DND-41 (cell line): ENCODE results near the gene NKAIN2.

Experiments used
- EZH2 ChIP-seq: IDR thresholded peaks from 3 replicates; pipeline ENCODE4 v1.6.1; 2012; ENCODE audit warnings: borderline replicate concordance, low read depth, mild to moderate bottlenecking, moderate library complexity, low read length, inconsistent platforms; ENCODE audit not compliant: severe bottlenecking
- TF ChIP-seq, protein P1 (sequence below): IDR thresholded peaks from 2 replicates; pipeline ENCODE4 v1.5.1; 2012; ENCODE audit warnings: borderline replicate concordance, low read length, moderate library complexity, mild to moderate bottlenecking; ENCODE audit not compliant: poor library complexity, severe bottlenecking; ENCODE audit errors: extremely low read depth

DNA sequence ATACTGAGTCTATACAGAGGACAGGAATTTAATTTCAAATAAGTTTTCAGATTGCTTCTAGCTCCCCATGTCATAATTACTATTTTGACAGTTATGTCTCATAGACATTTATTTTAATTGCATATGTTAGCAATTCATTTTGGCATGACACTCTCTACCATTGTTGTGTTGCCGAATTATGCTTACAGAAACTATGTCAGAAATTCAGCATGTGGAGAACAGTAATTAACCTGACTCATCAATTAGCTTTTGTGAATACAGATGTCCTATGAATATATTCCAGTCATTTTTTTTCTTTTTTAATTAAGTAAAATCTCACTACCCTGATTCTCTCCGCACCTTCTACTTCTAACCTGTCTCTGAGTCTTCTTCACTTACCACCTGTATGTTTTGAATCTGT lies 105.1 kb downstream of the NKAIN2 start:
- no peak for TF ChIP-seq EZH2
- TF ChIP-seq, protein P1, sequence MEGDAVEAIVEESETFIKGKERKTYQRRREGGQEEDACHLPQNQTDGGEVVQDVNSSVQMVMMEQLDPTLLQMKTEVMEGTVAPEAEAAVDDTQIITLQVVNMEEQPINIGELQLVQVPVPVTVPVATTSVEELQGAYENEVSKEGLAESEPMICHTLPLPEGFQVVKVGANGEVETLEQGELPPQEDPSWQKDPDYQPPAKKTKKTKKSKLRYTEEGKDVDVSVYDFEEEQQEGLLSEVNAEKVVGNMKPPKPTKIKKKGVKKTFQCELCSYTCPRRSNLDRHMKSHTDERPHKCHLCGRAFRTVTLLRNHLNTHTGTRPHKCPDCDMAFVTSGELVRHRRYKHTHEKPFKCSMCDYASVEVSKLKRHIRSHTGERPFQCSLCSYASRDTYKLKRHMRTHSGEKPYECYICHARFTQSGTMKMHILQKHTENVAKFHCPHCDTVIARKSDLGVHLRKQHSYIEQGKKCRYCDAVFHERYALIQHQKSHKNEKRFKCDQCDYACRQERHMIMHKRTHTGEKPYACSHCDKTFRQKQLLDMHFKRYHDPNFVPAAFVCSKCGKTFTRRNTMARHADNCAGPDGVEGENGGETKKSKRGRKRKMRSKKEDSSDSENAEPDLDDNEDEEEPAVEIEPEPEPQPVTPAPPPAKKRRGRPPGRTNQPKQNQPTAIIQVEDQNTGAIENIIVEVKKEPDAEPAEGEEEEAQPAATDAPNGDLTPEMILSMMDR, result no peak
